Liver (tissue), 3 donors: ENCODE data around the gene RNASEH2C.

Experiments
- JUND ChIP-seq, 2 donors: IDR thresholded peaks; 2 replicates each; pipeline ENCODE4 v1.6.1; 2016; ENCODE audit warnings: antibody characterized with exemption in 2 of 2
- RAD21 ChIP-seq, 2 donors: IDR thresholded peaks; 2 replicates each; pipeline ENCODE4 v1.6.1; 2016; ENCODE audit warnings: antibody characterized with exemption in 2 of 2, mild to moderate bottlenecking in 2 of 2
- SP1 ChIP-seq: IDR thresholded peaks from 2 replicates; pipeline ENCODE4 v1.6.1; 2018; ENCODE audit warnings: antibody characterized with exemption, mild to moderate bottlenecking
- TF ChIP-seq, protein P1 (sequence below): fragments of 150-350 bp; IDR thresholded peaks from 2 replicates; pipeline ENCODE4 v1.5.1; 2017; ENCODE audit warnings: improper control_type of control experiment, low read depth, low read length; ENCODE audit not compliant: missing input control
- TF ChIP-seq, protein P2 (sequence below): IDR thresholded peaks from 2 replicates; pipeline ENCODE4 v1.6.1; 2016; ENCODE audit warnings: antibody characterized with exemption, mild to moderate bottlenecking
- donor health status: healthy.
- donor health status: healthy.

DNA sequence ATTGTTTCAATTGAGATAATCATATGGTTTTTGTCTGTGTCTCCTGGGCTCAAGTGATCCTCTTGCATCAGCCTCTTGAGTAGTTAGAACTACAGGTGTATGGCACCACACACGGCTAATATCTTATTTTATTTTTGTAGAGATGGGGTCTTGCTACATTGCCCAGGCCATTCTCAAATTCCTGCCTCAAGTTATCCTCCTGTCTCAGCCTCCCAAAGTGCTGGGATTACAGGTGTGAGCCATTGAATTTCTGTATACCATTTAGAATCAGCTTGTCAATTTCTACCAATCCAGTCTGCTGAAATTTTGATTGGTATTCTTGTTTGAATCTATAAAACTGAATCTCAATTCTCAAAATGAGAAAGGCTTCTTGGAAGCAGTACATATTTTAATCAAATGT lies 18.9 kb downstream of the RNASEH2C start:
- TF ChIP-seq, protein P1, sequence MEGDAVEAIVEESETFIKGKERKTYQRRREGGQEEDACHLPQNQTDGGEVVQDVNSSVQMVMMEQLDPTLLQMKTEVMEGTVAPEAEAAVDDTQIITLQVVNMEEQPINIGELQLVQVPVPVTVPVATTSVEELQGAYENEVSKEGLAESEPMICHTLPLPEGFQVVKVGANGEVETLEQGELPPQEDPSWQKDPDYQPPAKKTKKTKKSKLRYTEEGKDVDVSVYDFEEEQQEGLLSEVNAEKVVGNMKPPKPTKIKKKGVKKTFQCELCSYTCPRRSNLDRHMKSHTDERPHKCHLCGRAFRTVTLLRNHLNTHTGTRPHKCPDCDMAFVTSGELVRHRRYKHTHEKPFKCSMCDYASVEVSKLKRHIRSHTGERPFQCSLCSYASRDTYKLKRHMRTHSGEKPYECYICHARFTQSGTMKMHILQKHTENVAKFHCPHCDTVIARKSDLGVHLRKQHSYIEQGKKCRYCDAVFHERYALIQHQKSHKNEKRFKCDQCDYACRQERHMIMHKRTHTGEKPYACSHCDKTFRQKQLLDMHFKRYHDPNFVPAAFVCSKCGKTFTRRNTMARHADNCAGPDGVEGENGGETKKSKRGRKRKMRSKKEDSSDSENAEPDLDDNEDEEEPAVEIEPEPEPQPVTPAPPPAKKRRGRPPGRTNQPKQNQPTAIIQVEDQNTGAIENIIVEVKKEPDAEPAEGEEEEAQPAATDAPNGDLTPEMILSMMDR, result no peak
- no peak for TF ChIP-seq RAD21 (IDR thresholded peaks at IDR 0.05)
- no peak for TF ChIP-seq SP1
- TF ChIP-seq, protein P2, sequence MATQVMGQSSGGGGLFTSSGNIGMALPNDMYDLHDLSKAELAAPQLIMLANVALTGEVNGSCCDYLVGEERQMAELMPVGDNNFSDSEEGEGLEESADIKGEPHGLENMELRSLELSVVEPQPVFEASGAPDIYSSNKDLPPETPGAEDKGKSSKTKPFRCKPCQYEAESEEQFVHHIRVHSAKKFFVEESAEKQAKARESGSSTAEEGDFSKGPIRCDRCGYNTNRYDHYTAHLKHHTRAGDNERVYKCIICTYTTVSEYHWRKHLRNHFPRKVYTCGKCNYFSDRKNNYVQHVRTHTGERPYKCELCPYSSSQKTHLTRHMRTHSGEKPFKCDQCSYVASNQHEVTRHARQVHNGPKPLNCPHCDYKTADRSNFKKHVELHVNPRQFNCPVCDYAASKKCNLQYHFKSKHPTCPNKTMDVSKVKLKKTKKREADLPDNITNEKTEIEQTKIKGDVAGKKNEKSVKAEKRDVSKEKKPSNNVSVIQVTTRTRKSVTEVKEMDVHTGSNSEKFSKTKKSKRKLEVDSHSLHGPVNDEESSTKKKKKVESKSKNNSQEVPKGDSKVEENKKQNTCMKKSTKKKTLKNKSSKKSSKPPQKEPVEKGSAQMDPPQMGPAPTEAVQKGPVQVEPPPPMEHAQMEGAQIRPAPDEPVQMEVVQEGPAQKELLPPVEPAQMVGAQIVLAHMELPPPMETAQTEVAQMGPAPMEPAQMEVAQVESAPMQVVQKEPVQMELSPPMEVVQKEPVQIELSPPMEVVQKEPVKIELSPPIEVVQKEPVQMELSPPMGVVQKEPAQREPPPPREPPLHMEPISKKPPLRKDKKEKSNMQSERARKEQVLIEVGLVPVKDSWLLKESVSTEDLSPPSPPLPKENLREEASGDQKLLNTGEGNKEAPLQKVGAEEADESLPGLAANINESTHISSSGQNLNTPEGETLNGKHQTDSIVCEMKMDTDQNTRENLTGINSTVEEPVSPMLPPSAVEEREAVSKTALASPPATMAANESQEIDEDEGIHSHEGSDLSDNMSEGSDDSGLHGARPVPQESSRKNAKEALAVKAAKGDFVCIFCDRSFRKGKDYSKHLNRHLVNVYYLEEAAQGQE, result no peak
- no peak for TF ChIP-seq JUND (IDR thresholded peaks at IDR 0.05)
